ENCODE results near the gene RNF169. TPM values are rescaled to one million over a fixed set of nuclear protein-coding genes. Genes with fewer than 3 reads are reported as not detected.

The RNF169 gene
- total RNA-seq, 1 donor from 2014 or later = 15.5 TPM

DNA sequence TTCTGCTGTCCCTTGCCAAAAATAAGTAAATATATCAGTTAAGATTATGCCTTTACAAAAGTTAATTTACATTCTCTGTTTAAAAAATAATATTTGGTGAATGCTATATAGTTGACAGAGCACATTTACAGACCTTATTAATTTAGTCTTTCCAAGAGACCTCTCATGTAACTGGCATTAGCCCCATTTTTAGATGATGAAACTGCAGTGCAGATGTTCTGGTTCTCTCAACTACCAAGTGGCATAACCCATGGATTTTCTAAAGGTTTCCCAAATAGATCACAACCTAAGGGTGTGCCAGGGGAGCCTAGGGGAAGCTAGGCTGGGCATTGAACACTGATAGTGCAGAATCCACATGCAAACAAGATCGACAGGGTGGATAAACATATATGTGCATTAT, 88.5 kb downstream of the RNF169 start:
- no peak overlapping the region for H3K27ac Mint-ChIP-seq (ENCODE audit: unreplicated experiment)
- TF ChIP-seq, protein P1, sequence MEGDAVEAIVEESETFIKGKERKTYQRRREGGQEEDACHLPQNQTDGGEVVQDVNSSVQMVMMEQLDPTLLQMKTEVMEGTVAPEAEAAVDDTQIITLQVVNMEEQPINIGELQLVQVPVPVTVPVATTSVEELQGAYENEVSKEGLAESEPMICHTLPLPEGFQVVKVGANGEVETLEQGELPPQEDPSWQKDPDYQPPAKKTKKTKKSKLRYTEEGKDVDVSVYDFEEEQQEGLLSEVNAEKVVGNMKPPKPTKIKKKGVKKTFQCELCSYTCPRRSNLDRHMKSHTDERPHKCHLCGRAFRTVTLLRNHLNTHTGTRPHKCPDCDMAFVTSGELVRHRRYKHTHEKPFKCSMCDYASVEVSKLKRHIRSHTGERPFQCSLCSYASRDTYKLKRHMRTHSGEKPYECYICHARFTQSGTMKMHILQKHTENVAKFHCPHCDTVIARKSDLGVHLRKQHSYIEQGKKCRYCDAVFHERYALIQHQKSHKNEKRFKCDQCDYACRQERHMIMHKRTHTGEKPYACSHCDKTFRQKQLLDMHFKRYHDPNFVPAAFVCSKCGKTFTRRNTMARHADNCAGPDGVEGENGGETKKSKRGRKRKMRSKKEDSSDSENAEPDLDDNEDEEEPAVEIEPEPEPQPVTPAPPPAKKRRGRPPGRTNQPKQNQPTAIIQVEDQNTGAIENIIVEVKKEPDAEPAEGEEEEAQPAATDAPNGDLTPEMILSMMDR (IDR thresholded peaks at IDR 0.05) = no peak
- H3K27me3 Mint-ChIP-seq (ENCODE audit: unreplicated experiment) = no peaks in the 10 kb centered on the region
- DNase-seq (ENCODE audit: extremely low spot score, unreplicated experiment) = no peak
- no peaks in the 10 kb centered on the region for H3K9me3 Mint-ChIP-seq (ENCODE audit: unreplicated experiment)
- H3K4me1 Mint-ChIP-seq (ENCODE audit: unreplicated experiment) = no peaks in the 10 kb centered on the region
- no peak overlapping the region for H3K4me3 Mint-ChIP-seq (ENCODE audit: unreplicated experiment)
- H3K36me3 Mint-ChIP-seq (ENCODE audit: unreplicated experiment) = peaks cover 41% of the 10 kb centered on the region

DNA sequence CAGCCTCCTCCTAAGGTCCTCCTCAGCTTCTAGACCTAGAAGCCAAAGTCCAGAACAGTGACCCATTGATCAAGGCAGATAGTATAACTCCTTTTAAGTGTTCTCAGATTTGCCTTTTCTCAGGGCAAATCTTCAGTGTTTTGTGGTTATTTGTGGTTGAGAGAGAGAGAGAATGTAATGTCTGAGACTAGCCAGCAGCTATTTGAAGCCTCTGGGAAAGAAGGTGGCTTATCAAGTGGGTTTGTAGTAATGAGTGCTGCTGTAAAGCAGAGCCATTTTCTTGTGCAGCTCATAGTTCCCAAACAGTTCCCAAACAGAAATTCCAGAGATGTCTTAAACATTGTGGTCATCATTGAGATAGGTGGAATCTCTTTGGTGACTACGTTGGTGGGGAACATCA, 89.5 kb downstream of the RNF169 start:
- Mint-ChIP-seq H3K27me3 (ENCODE audit: unreplicated experiment) (no peaks in the 10 kb centered on the region), H3K9me3 (ENCODE audit: unreplicated experiment) (no peaks in the 10 kb centered on the region), H3K27ac (ENCODE audit: unreplicated experiment) (no peak overlapping the region), H3K4me3 (ENCODE audit: unreplicated experiment) (no peak overlapping the region), H3K4me1 (ENCODE audit: unreplicated experiment) (no peaks in the 10 kb centered on the region), H3K36me3 (ENCODE audit: unreplicated experiment) (peaks cover 41% of the 10 kb centered on the region)
- TF ChIP-seq, protein P1 (IDR thresholded peaks at IDR 0.05) = no peak
- DNase-seq (ENCODE audit: extremely low spot score, unreplicated experiment) = no peak

DNA sequence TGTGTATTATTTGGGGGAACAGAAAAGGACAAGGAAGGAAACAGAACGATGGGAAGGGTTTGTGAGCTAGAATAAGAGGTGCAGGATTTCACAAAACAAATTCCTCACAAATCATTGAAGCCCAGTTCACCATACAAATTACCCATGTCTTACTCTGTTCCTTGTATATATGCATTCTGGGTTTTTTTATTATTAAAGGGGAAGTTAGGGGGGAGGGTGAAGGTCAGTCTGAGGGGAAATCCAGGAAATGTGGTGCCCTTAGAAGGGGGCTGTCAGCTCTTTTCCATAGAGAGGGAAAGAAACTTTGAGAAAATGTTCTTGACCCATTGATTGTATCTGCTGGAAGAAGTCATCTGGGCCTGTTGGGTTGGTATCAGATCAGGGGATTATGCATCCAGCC, 90.8 kb downstream of the RNF169 start:
- H3K4me3 Mint-ChIP-seq (ENCODE audit: unreplicated experiment) = no peak overlapping the region
- H3K4me1 Mint-ChIP-seq (ENCODE audit: unreplicated experiment) = no peaks in the 10 kb centered on the region
- no peaks in the 10 kb centered on the region for H3K27me3 Mint-ChIP-seq (ENCODE audit: unreplicated experiment)
- DNase-seq (ENCODE audit: extremely low spot score, unreplicated experiment) = no peak
- peaks cover 47% of the 10 kb centered on the region for H3K36me3 Mint-ChIP-seq (ENCODE audit: unreplicated experiment)
- H3K27ac Mint-ChIP-seq (ENCODE audit: unreplicated experiment) = no peak overlapping the region
- TF ChIP-seq, protein P1 (IDR thresholded peaks at IDR 0.05) = no peak
- H3K9me3 Mint-ChIP-seq (ENCODE audit: unreplicated experiment) = no peaks in the 10 kb centered on the region

DNA sequence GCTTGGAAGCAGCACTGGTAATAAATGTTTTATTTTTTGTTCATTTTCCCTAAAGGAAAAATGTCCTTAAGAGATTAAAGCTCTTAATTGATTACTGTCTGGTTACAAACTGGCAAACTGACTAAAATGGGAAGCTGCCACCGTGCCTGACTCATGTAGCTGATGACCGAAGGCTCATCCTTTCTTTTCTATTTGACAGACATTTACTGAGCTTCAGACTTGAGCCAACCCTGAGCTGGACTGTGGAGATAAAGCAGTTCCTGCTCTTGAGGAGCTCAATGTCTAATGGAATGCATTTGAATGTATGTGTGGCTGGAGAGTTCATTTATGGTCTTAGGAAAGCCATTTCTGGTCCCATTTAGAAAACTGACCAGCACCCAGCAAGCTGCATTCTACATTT, 91.3 kb downstream of the RNF169 start:
- no peaks in the 10 kb centered on the region for H3K9me3 Mint-ChIP-seq (ENCODE audit: unreplicated experiment)
- no peak for DNase-seq (ENCODE audit: extremely low spot score, unreplicated experiment)

DNA sequence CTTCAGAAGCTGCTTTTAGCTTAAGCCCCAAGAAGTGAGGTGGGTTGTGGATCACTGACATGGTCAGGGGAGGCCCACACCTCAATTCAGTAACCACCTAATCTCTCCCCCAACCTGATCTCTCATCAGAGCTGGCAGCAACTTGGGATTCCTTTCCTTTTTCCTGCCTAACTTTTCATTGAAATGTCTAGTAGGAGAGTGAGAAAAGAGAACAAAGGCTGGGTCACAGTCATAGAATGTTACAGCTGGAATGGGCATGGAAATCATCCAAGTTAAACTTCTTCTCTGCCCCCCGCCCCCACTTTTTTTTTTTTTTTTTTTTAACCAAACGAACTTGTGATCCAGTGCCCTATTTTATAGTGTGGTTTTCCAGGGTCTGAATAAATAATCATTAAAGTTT, 91.8 kb downstream of the RNF169 start:
- no peak overlapping the region for H3K27ac Mint-ChIP-seq (ENCODE audit: unreplicated experiment)
- peaks cover 42% of the 10 kb centered on the region for H3K36me3 Mint-ChIP-seq (ENCODE audit: unreplicated experiment)
- H3K4me3 Mint-ChIP-seq (ENCODE audit: unreplicated experiment) = no peak overlapping the region
- H3K27me3 Mint-ChIP-seq (ENCODE audit: unreplicated experiment) = no peaks in the 10 kb centered on the region
- TF ChIP-seq, protein P1 (IDR thresholded peaks at IDR 0.05) = no peak
- no peak for DNase-seq (ENCODE audit: extremely low spot score, unreplicated experiment)
- H3K9me3 Mint-ChIP-seq (ENCODE audit: unreplicated experiment) = no peaks in the 10 kb centered on the region
- no peaks in the 10 kb centered on the region for H3K4me1 Mint-ChIP-seq (ENCODE audit: unreplicated experiment)

More for the DNA sequence above, 91.3 kb downstream of the RNF169 start:
- Mint-ChIP-seq H3K4me1 (ENCODE audit: unreplicated experiment) (no peaks in the 10 kb centered on the region), H3K4me3 (ENCODE audit: unreplicated experiment) (no peak overlapping the region), H3K27ac (ENCODE audit: unreplicated experiment) (no peak overlapping the region), H3K27me3 (ENCODE audit: unreplicated experiment) (no peaks in the 10 kb centered on the region), H3K36me3 (ENCODE audit: unreplicated experiment) (peaks cover 46% of the 10 kb centered on the region)
- TF ChIP-seq, protein P1 (IDR thresholded peaks at IDR 0.05) = no peak

All from osteocyte (in vitro differentiated cells).